ENCODE results near the gene MEGF9.
"Not testable (repeated sequence)": the region's sequence is repeated elsewhere in the genome, so short reads cannot be mapped to it uniquely, and the experiment has no call there.

Gene MEGF9

DNA sequence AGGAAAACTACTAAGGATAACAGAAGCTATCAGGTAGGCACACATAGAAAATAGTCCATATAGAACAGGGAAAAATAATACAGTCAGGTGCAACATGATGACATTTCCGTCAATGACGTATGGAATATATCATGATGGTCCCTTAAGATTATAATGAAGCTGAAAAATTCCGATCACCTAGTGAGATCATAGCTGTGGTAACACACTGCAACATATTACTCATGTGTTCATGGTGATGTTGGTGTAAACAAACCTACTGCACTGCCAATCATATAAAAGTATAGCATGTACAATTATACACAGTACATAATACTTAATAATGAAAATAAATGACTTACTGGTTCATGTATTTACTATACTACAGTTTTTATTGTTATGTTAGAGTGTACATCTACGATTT is 60.0 kb downstream of the MEGF9 start:
- no peak for DNase-seq

DNA sequence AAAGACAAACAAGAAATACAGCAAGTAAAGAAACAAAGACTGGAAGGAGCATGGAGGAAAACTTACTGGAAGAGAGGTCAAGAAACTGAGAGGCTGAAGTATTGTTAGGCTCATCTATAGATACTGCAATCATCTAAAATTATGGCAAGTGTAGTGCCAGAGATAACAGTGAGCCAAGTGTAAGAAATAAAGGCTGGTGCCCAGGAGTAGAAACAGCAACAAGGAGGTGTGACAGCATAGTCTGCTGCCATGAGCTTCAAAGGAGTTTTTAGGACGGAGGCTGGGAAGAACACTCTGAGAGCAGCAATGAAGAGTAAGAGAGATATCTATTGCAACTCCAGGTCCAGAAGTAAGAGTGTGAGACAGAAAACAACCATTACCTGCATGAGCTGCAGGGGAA is 60.5 kb downstream of the MEGF9 start:
- no peak for DNase-seq

DNA sequence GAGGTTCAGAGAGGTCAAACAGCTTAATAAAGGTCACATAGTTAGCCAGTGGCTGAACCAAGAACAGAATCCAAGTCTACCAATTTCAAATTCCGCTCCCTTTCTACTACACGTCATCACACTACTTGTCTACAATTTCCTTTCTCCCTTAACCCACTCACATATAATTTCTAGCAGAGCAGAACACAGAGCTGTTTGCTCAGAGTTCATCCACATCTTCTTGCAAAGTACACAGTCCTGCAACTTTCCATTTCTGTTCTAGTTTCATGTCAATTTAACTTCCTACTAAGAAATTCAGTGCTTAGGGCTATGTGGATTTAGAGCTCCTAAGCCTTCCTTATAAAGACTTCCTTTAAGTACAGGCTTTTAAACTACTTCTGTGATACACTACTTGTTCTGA is 61.3 kb downstream of the MEGF9 start:
- no peak for DNase-seq

- DNase-seq: no peak
These were observed 63.9 kb downstream of the MEGF9 start for GRCh38 chr9:120650352-120650751.

GRCh38 chr9:120648581-120649197 is 65.6 kb downstream of the MEGF9 start:
- no peak for DNase-seq

DNA sequence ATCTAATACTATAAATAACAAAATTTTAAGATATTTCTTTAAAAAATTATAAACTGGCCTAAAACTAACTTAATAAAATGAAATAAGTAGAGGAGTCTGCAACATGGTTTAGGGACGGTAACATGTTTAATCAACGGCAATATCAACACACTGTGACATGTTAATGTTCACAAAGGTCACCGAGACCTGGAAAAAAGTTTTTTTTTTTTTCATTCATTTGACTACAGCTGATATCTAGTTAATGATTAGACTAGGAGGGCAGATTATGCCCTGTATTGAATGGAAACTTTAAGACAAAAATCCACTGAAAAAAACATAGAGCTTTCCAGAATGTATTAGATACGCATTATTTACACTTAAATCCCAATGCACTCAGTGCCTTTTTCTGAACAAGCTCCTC is 67.3 kb downstream of the MEGF9 start:
- no peak for DNase-seq

GRCh38 chr9:120645760-120646159 is 68.5 kb downstream of the MEGF9 start:
- DNase-seq: no peak

DNA sequence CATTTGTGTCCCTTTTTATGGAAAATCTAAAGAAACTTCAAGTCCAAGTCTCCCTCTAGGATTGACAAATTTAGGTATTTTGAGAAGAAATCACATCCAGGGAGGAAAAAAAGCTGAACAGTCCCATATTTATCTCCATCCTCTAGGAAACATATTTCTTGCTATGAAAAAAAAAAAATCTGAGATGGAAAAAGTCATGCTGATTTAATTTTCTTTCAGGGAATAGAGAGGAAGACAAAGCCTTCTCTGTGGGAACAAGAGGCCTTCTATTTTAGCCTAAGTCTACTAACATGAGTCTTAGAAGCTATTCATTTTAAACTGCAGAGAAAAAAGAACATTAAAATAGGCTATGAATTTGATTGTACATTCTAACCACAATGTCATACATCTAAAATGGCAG is 71.2 kb downstream of the MEGF9 start:
- DNase-seq: no peak

DNA sequence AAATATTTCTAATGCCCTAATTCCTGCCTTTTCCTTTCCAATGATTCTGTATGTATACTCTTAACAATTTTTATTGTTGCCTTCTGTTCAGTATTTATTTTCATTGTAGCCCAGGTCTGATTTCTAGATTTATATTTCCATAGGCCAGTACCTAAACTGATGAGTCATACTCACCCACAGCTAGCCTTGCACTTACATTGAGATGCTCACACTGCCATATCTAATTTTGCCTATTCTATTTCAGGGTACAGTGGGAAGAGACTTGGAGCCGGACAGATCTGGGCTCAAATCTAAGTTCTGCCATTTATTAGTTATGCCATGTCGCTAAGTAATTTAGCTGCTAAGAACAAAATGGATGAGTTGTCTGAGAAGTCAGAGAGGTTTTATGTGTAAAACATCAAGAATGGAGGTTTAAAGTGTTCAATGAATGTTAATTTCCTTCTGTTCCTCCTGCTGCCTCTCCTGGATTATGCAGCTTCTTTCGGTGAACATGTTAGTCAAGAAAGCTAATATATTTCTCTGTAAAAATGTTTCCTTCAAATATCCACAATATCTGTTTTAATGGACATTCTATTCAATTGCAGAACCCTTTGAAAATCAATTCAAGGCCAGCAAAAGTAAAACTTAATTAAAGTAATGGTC is 72.0 kb downstream of the MEGF9 start:
- no peak for DNase-seq

GRCh38 chr9:120640874-120641273 is 73.4 kb downstream of the MEGF9 start:
- DNase-seq: not testable (repeated sequence)

DNA sequence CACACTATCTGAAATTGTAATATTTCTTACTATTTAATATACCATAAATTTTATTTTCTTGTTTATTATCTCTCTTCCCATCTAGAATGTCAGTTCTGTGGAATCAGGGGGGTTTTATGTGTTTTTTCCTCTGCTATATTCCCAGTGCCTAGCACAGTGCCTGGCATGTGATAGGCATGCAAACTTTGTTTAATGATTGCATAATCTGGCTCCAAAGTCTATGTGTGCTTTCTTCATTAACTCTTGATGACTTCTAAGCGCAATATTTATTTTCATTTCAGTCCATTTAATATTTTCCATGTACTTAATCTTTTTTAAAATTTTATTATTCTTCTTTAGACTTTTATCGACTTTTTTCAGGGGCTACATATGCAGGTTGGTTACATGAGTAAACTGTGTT is 73.9 kb downstream of the MEGF9 start:
- no peak for DNase-seq

GRCh38 chr9:120637919-120638318 is 76.4 kb downstream of the MEGF9 start:
- DNase-seq: no peak

DNA sequence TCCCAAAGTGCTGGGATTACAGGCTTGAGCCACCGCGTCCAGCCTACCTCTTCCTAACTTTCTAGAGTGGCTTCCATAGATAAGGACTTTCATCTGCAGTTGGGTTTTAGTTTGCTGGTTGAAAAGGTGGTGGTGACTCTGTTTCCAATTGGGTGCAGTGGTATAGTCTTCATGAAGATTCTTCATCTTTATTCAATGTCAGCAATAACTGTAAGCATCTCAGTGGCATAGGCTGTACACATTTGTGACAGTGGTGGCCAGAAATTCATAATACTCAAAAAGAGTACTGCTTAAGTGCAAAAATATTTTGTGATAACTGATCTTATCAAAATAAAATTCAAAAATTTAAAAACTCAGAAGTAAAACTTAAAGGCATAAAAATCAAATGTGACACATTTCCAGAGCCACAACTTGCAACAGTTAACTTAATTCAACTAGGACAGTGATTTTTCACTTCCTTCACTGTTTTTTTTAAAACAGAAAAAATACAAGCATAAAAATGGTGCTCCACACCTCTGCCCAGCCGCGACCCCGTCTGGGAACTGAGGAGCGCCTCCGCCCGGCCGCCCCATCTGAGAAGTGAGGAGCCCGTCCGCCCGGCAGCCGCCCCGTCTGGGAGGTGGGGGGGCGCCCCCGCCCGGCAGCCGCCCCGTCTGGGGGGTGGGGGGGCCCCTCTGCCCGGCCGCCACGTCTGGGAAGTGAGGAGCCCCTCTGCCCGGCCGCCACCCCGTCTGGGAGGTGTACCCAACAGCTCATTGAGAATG is 77.9 kb downstream of the MEGF9 start:
- DNase-seq: no peak

GRCh38 chr9:120635011-120635410 is 79.3 kb downstream of the MEGF9 start:
- no peak for DNase-seq

DNA sequence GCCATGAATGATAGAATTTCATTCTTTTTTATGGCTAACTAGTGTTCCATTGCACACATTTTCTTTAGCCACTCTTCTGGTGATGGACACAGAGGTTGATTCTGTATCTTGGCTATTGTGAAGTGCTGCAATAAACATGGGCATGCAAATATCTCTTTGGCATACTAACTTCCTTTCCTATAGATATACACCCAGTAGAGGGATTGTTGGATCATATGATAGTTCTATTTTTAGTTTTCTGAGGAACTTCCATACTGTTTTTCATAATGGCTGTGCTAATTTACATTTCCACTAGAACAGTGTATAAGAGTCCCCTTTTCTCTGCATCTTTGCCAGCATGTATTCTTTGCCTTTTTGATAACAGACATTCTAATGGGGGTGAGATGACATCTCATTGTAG is 83.9 kb downstream of the MEGF9 start:
- no peak for DNase-seq

GRCh38 chr9:120628925-120629497 is 85.3 kb downstream of the MEGF9 start:
- not testable (repeated sequence) for DNase-seq

- DNase-seq: no peak
These were observed 85.9 kb downstream of the MEGF9 start for GRCh38 chr9:120628207-120628924.

- DNase-seq: no peak
These were observed 87.2 kb downstream of the MEGF9 start for GRCh38 chr9:120627073-120627472.

- DNase-seq: no peak
These were observed 87.8 kb downstream of the MEGF9 start for GRCh38 chr9:120626512-120626911.

DNA sequence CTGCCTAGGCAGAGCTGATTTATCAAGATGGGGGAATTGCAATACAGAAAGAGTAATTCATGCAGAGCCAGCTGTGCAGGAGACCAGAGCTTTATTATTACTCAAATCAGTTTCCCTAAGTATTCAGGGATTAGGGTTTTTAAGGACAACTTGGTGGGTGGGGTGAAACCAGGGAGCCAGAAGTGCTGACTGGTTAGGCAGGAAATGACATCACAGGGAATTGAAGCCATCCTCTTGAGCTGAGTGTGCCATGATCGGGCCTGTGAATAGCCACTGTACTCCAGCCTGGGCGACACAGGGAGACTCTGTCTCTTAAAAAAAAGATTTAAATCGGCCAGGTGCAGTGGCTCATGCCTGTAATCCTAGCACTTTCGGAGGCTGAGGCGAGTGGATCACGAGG is 89.0 kb downstream of the MEGF9 start:
- DNase-seq: no peak

DNA sequence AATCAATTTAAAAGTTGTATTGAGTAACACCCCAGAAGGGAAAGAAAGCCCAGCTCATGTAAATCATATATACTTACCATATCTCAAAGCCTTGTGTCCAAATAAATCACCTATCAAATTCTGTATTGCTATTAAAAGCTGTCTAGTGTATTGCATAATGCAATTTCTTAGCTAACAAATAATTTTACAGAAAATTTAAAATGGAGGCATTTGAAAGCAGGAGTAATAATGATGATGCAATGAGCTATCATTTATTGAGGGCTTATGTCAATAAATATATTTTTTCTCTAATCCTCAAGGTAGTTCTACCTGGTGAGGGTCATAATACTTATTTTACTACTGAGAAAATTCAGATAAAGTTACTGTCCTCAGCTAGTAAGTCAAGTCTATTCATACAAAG is 91.5 kb downstream of the MEGF9 start:
- DNase-seq: no peak

DNA sequence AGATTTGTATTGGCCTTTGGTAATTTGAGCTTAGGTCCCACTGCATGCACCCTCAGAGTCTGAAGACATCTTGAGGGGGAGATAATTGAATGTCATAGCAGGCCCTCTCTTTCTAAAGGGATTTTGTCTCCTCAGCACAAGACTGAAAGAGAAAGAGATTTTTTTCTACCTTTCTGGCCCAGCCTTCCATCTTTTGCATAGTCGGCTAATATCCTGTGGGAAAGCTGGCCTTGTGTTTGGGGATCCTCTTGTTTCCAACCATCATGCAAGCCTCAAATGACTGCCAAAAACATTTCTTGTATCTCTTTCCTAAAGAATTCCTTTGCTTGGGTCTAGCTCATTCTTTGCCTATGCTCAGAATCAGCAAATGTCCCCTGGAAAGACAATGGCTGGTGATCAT is 92.3 kb downstream of the MEGF9 start:
- no peak for DNase-seq

Data from NCI-H2081 (cell line).